Measurements from ENCODE around the gene KRTAP4-16.

DNA sequence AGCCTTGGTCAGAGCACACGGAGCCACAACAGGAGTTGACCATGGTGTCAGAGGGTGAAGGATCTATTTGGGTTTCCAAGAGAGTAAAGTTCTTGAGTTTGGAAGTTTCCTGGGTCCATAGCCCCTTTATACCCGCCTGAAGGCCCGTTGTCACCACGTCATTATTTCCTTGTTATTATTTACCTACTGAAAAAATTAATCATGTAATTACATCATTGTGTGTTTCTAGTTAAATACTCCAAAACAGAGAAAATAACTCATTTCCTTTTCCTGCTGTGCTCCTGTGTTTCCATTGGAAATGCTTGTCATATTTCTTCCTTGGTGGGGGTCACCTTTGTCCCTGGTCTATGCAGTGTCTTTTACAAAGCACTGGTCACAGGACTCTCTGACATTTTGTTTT, 4.0 kb downstream of the KRTAP4-16 start, which contains the start of gene KRTAP4-8:
- TF ChIP-seq, protein P1, sequence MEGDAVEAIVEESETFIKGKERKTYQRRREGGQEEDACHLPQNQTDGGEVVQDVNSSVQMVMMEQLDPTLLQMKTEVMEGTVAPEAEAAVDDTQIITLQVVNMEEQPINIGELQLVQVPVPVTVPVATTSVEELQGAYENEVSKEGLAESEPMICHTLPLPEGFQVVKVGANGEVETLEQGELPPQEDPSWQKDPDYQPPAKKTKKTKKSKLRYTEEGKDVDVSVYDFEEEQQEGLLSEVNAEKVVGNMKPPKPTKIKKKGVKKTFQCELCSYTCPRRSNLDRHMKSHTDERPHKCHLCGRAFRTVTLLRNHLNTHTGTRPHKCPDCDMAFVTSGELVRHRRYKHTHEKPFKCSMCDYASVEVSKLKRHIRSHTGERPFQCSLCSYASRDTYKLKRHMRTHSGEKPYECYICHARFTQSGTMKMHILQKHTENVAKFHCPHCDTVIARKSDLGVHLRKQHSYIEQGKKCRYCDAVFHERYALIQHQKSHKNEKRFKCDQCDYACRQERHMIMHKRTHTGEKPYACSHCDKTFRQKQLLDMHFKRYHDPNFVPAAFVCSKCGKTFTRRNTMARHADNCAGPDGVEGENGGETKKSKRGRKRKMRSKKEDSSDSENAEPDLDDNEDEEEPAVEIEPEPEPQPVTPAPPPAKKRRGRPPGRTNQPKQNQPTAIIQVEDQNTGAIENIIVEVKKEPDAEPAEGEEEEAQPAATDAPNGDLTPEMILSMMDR (IDR thresholded peaks at IDR 0.05 in 8 of 11, conservative IDR thresholded peaks at IDR 0.05 in 3 of 11), result no peak
- no peak for TF ChIP-seq POLR2AphosphoS5 (IDR thresholded peaks at IDR 0.05)

Measured in spleen (tissue), 7 donors.